HG02884 (cell line): ENCODE results near the gene DCC.

ENCODE experiments used
- ATAC-seq: cut with Tn5 transposase; IDR thresholded peaks from one replicate; pipeline ENCODE4 v1.9.1; 2021; ENCODE audit warnings: mild to moderate bottlenecking, moderate library complexity; ENCODE audit not compliant: unreplicated experiment

The DCC gene

DNA sequence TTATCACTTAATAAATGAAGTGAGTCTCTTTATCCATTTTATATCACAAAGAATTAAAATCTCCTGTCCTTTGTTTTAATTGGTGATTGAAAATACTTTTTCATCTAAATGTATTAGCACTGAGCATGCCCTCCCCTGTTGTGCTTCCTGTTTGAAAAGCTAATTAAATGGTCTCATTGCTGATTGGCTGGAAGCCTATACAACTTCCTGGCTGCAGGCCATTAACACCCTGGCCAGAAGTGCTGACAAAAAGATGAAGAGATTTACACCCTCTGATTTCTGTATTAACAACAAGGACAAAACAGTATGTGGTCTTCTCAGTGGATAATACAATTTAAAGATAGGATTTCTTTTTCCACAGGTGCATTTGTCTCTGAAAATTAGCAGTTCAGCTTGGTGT is 548.0 kb downstream of the DCC start:
- no peak for ATAC-seq

DNA sequence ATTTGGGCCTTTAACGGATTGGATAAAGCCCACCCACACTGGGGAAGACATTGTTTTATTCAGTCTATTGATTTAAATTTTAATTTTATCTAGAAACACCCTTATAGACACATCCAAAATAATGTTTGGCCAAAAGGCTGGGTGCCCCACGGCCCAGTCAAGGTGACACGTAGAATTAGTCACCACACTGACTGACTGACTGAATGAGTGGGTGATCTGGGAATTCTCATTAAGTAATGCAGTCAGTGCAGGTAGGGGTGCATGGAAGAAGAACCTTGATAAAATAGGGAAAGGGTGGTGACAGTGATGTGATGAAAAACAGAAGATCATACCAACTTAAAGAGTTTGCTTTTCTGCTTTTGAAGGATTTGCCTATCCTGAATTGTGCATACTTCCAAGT is 554.8 kb downstream of the DCC start:
- no peak for ATAC-seq

DNA sequence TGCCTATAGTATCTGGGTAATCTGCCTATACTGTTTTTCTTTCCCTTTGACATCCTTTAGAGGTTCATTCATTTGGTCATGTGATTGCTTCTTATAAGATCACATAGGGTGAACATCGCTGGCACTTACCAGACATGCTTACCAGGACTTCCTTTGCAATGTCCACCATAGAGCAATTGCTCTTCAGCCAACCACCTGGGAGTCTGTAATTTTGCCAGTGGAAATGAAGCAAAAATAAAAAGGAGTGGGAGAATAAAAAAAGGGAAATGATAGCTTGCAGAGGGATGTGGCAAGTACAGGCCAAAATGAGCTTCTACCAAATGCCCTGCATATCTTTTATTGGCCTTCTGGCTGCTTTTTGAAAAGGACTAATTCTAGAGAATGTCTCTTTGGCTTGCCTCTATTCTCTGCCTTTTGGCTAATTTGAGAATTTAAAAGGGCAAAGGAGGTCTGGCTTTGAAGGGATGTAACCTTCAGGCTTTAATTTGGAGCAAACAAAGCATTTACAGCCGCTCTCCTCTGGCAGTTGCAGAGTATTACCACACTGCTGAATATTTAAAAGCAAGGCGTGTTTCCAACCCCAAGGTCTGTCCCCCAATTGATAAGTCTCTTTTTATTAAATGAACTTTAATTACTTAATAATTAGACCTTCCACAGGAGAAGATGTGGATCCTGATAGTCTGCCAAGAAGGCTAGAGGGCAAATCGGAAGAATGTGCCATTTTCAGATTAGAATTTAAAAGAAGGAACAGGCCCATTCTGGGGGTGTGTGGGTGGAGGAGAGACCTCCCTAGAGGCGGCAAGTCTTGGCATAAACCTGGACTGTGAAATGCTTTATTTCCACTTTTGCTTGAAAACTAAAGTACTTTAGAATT is 557.9 kb downstream of the DCC start:
- no peak for ATAC-seq

DNA sequence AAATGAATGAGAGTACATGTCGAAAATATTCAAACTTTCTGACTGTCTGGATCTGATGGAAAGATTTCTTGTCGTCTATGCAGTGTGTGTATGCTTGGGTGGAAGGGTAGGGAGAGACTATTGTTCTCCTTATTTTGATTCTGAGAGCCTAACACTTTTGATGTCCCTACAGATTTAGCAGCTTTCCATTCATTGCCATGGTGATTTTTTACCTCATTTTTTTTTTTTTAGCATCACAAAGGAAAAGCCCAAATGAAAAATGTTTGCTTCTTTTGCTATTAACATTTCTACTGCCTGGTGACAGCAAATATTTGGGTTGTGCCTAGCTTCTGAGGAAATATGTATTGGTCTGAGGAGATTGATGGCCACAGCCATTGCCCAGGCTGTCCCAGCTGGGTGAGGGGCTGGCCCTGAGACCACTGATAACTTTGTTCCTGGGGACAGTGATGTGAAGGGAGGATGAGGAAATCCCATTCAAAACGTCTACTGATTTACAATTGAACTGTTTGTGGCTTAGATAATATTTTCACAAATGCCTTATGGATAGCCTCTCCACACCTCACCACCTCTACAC is 558.6 kb downstream of the DCC start:
- no peak for ATAC-seq

DNA sequence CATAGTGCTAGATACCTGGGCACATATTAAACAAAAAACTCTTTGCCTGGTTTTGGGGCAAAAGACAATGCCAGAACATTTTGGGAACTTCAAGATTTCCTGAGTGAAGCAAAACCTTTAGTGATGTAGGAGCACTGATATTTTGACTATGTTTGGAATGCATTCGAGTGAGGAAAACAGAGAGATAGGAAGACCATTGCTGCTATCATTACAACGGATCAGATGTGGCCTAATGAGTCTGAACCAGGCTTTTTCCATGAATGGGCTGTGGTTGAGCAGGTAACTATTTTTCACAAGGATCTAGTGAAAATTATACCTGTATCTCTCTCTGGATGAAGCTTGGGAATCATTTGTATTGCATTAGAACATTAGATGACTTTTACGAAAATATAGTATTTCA is 562.2 kb downstream of the DCC start:
- no peak for ATAC-seq

DNA sequence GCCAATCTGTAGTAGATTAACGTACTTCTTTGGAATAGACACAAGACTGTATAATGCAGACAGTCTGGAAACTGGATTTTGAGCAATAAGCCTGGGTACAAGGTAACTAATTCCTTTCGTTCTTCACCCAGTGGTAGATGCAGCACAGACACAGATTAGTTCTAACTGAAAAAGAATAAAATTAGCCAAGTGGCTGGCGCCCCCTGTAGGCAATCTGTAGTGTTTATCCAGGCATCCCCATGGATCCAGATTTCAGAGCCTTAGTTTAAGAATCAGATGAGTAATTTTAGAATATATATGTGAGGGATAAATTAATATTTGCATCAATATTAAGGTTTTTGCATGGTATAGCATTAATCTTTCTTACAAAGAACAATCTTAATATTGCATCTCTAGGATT is 563.9 kb downstream of the DCC start:
- no peak for ATAC-seq

DNA sequence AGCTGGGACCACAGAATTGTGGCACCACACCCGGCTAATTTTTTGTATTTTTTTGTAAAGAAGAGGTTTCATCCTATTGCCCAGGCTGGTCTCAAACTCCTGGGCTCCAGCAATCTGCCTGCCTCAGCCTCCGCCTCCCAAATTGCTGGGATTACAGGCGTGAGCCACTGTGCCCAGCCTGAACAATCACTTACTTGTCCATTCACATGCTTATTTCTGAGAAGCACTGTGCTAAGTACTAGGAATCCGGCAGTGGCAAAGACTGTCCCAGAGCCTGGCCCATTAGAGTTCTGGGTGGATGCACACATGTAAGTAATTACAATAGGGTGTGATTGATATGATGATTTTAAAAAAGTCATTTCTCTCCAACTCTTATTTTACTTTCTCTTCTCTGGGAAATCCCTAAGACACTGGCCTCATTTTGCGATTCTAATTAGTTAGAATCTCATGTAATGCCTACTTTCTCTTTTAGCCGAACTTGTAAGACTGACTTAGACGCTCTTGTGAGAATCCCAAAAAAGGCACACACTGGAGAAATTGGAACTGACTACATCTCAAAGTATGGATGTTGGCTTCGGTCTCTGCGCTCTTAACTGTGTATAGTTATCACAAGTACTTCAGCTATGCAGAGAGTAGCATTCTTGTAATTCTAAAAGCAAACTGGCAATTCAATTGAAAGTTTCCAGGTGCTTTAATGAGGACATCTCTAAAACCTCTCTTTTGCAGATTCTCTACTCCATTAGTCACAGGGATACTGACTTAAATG is 567.7 kb downstream of the DCC start:
- no peak for ATAC-seq

DNA sequence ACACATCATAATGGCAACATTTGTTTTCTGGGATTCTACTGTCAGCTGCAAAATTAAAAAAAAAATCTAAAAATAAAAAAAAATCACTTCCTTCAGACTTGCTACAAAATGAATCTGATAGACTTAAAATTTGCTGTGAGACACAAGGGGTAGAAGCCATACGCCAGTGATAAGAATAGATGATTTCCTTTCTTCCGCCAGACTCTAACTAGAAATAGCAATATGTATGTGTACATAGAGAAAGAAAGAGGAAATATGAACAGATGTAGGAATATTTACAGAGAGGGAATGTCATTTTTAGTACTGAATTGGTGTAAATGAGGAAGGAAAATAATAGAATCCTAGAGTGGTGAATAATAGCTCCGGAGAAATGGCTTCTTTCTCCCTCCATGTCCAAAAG is 574.2 kb downstream of the DCC start:
- no peak for ATAC-seq

DNA sequence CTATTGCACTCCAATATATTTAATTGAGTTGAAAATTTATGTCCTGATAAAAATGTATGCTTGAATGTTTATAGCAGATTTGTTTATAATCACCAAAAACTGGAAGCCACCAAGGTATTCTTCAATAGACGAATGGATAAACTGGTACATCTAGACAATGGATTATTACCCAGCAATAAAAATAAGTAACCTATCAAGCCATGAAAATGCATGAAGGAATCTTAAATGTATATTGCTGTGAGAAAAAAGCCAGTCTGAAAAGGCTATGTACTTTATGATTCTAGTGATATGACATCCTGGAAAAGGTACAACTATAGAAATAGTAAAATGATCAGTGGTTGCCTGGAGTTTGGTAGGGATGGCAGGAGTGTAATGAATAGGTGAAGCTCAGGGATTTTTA is 580.7 kb downstream of the DCC start:
- no peak for ATAC-seq

DNA sequence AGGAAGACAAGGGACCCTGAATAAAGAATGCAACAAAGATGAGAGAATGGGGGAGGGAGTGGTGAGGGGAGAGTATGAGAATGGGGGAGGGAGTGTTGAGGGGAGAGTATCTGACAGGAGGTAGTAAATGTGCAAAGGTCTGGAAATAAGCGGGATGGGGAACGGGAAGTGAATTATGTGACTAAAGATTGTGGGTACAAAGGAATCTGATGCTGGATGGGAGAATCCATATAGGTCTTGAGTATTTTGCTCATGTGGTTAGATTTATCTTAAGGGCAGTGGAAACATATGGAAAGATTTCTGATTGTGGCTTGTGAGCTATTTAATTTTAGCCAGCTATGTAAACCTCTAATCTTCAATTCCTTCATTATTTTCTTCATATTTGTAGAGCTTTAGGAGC is 593.4 kb downstream of the DCC start:
- ATAC-seq = no peak

DNA sequence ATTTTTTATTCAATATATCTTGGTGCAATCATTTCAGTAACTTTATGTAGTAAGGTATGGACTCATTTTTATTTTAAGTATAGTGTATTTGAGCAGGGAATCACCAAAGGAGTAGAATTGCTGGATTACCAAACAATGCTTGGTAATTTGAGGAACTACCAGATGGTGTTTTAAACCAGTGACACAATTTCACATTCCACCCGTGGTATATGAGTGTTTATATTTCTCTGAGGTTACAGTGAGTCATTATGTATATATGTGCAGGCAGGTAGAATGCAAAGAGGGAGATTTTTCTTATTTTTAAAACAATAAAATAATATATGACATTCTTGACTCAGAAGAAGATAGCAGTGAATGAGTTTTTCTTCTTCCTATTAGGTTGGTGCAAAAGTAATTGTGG is 596.9 kb downstream of the DCC start:
- ATAC-seq = no peak

DNA sequence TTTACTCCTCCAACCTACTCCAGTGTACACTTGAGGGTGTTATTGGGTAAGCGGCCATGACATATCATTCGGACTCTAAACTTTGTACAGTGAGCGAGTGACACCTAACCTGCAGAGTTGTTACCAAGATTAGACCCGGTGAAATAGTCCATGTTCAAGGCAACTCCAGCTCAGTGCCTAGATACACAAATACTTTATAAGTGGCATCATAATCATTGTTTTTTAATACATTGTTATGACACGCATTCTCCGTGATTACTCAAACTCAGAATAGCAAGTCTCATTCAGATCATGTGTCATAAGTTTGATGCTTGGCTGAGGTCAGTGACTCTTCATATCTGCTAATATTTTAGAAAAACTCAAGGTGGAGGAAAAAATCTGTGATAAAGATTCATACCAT is 597.8 kb downstream of the DCC start:
- no peak for ATAC-seq

DNA sequence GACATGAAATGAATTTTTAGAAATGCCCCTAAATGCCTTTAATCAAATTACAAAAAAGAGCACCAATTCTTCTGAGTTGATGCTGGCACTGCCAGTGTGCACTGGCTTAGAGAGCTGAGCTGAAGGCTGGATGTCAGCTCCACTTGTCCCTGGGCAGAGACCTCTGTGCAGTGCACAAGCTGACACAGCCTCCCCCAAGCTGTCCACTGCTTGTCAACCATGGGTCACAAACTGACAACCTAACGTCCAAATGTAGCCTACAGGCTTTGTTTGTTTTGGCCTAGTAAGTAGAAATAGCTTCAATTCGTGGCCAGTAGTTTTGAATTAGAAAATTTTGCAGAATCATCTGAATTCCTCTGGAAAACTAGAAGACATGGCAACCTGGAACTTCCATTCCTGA is 605.6 kb downstream of the DCC start:
- no peak for ATAC-seq

DNA sequence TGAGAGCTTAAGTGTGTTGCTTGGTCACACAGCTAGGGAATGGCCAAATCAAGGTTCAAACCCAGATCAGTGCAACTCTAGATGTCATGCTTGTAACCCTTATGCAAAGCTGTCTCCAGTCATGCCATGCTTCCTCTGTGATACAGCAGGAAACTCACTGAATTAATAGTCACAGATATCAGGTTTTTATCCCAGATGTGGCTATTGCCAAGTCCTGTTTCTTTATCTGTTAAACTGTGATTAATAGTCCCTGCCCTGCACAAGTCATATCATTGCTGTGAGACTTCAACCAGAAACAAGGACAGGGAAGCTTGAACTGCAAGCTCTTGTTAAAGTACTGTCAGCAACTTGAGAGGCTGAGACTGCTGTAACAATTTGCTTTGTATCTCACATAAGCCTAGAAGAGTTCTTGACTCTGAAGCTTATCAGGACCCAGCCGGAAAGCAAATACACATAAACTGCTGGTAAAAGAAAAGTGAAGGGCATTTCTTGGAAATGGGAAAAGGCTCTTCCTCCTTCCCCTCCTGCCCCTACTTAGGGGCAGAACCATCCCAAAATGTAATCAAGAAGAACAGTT is 609.0 kb downstream of the DCC start:
- no peak for ATAC-seq

DNA sequence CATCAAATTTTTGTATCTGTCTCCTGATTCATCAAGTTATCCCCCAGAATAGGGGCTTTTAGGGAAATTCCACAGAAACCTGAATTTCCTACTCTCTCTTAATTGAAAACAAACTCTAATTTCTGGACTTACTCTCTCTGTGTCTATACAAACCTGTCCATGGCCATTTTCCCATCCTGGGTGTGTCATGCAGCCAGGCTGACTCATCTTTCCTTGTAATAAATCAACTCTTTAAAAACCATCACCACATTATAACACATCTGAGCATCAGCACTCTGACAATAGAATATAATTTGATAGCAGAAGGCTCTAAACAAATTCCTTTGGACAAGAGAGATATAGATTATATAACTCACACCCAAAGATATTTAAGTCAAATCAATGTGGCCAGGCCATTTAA is 610.2 kb downstream of the DCC start:
- no peak for ATAC-seq

DNA sequence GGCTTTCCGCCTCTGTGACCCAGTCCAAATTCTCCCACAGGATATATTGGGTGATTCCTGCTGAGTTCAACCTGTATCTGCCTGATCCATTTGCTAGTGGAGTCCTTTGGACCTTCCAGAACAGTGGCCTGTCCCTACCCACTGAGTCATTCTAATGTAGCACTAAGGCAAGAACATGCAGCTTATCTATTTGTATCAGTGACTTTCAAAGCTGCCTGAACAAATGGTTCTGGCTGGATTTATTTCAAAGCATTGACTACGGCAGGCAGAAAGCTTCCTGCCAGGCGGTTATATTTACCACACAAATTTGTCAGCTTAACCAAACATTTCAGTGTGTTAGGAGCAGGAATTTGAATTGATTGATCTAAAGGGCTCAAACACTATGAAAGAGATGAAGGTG is 613.4 kb downstream of the DCC start:
- ATAC-seq = no peak

DNA sequence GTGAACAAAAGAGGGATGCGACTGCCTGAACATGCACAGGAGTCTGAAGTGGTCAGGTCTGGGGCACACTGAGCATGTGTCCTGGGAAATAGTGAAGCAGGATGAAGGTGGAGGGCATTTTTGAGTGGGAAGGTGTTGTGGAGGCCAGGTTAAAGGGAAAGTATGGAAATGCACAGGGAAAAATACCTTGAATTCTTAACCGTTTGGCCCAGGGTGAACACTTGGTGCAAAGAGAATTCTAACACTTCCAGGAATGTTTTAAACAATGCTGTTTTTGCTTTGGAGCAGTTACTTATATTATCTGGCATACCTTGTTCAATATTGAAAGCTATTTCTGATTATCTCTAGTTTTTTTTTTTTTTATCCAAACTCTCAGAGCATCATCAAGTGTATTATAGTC is 623.5 kb downstream of the DCC start:
- ATAC-seq = no peak

DNA sequence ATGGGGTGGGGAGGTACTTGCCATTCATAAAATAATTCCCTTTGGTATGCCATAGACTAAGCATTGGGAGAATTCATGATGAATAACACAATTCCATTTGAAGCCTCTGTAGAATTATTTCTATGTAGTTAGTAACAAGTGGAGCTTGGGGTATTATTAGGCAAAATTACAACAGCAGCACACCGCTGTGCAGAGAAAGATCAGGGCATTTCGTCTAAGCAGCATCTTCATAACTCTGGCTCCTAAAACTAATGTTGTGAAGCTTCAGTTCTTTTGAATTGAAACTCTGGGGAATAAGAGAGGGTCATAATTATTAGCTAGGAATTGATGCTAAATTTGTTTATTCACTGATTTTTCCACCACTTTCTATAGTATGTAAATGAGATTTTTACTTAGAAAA is 630.7 kb downstream of the DCC start:
- no peak for ATAC-seq

DNA sequence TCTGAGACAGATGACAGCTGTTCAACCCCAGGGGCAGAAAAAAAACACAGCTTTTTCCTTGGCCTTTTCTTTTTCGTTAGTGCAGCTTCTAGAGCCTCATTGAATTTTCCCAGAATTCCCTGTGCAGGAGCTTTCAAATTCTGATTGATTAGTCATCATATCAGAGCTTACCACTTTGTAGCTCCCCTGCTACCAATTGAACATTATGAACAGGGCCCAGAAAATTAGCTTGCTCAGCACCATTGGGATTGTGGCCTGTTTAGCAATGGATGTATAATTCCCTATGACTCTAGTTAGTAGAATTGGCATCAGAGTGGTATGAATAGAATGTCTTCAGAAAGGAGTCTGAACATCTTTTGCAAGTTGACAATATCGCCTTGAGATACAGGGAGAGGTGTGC is 631.1 kb downstream of the DCC start:
- no peak for ATAC-seq

DNA sequence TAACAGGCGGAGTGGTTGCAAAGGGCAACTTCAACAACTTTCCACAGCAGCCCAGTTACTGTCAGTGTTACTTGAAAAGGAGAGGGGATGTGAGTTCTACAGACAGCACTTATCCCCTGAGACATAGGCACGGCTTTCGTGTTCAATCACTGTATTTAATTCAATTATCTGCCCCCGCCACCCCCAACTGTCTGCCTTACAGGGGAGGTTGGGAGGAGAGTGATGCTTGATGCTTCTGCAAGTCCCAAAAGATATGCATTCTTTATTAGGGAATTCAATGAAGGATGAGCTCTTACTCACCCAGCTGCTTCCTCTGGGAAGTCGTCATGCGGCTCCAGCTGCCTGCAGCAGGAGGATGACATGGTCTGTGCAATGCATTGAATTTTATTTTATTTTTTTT is 639.9 kb downstream of the DCC start:
- ATAC-seq = no peak

DNA sequence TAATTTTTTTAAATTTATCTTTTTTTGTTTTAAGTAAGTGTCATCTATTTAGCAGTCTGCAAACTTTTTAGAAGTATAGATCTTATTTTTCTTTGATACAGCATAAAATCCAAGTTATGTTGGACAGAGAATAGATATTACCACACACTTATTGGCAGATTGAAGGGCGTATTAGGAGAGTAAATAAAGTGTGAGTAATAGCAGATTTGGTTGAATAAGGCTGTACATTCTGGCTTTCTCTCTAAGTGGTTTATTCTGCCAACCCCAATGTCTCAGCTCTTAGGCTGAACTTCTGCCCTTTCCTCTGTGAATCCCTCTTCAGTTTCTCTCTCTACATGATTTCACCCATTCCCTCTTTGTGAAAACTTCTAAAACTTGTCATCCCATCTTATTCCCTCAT is 651.2 kb downstream of the DCC start:
- ATAC-seq = no peak

DNA sequence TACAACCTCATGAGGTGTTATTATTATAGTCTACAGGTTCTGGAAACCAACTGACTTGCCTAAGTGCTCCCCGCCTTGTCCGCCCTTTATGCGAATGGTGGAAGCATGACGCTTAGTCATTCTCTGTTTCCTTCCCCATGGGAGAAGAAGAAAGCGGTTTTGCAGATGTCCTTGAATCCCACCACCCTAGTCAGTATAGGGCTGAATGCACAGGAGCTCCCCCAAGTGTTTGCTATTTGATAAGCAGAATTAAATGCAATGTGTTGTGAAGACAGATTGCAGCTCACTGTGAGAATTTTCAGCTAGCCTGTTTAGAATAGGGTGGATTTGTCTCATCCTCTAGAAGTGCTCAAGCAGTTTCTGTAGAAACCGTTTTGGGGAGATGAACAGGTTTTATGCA is 652.0 kb downstream of the DCC start:
- ATAC-seq = no peak
